ENCODE data around the gene TRPV3.

TRPV3 gene

GRCh38 chr17:3497101-3497500 is 60.5 kb downstream of the TRPV3 start:
- Histone ChIP-seq H3K79me2 (ENCODE audit: low read length) (no peaks in the 10 kb centered on the region), H3K36me3 (replicated peaks; ENCODE audit: insufficient read depth, low read length) (no peaks in the 10 kb centered on the region), H3K4me1 (ENCODE audit: low read length) (no peaks in the 10 kb centered on the region), H3K9me2 (replicated peaks; ENCODE audit: insufficient read depth, low read length) (no peaks in the 10 kb centered on the region), H2AFZ (ENCODE audit: low read length) (no peak overlapping the region), H3K4me3 (ENCODE audit: low read length) (no peak overlapping the region), H3F3A (ENCODE audit: insufficient read depth, low read length) (no peaks in the 10 kb centered on the region), H3K9me3 (replicated peaks; ENCODE audit: insufficient read depth, low read length) (no peaks in the 10 kb centered on the region), H3K27me3 (replicated peaks; ENCODE audit: insufficient read depth, low read length) (no peaks in the 10 kb centered on the region), H3K9ac (ENCODE audit: low read length) (no peak overlapping the region), H3K27ac (ENCODE audit: low read length) (no peak overlapping the region), H3K4me2 (ENCODE audit: low read depth, low read length) (no peak overlapping the region), H4K20me1 (ENCODE audit: insufficient read depth, low read length) (no peaks in the 10 kb centered on the region)
- TF ChIP-seq EZH2 (optimal IDR thresholded peaks at IDR 0.05; ENCODE audit: low read depth, low read length) = no peak
- no peak for DNase-seq

GRCh38 chr17:3485481-3486068 is 72.0 kb downstream of the TRPV3 start:
- no peaks in the 10 kb centered on the region for H3K9me3 ChIP-seq (replicated peaks; ENCODE audit: insufficient read depth, low read length)
- TF ChIP-seq EZH2 (optimal IDR thresholded peaks at IDR 0.05; ENCODE audit: low read depth, low read length) (no peak), EZH2phosphoT487 (IDR thresholded peaks at IDR 0.05; ENCODE audit: low read length) (no peak), CTCF (IDR thresholded peaks at IDR 0.05; ENCODE audit: low read length) (no peak)

DNA sequence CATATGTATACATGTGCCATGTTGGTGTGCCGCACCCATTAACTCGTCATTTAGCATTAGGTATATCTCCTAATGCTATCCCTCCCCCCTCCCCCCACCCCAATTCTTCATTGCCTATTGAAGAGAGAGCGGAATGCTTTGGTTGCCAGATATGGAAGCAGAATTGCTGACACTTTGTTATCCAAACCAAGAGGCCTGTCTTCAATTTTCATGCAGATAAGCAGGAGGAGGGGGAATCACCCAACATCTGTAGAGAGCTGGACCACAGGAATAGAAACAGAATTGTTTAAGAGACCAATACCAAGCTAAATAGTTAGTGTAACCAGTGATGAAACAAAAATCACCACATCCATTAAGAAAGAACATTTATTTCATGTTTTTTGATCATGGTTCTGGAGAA is 74.8 kb downstream of the TRPV3 start:
- no peaks in the 10 kb centered on the region for H3K9me2 ChIP-seq (replicated peaks; ENCODE audit: insufficient read depth, low read length)
- H2AFZ ChIP-seq (ENCODE audit: low read length) = no peak overlapping the region
- no peaks in the 10 kb centered on the region for H3K9me3 ChIP-seq (replicated peaks; ENCODE audit: insufficient read depth, low read length)
- H3F3A ChIP-seq (ENCODE audit: insufficient read depth, low read length) = no peaks in the 10 kb centered on the region
- no peaks in the 10 kb centered on the region for H4K20me1 ChIP-seq (ENCODE audit: insufficient read depth, low read length)
- TF ChIP-seq CTCF (IDR thresholded peaks at IDR 0.05; ENCODE audit: low read length) (no peak), EZH2phosphoT487 (IDR thresholded peaks at IDR 0.05; ENCODE audit: low read length) (no peak), EZH2 (optimal IDR thresholded peaks at IDR 0.05; ENCODE audit: low read depth, low read length) (no peak)
- H3K4me3 ChIP-seq (ENCODE audit: low read length) = no peak overlapping the region
- no peaks in the 10 kb centered on the region for H3K36me3 ChIP-seq (replicated peaks; ENCODE audit: insufficient read depth, low read length)
- no peak overlapping the region for H3K4me2 ChIP-seq (ENCODE audit: low read depth, low read length)
- no peaks in the 10 kb centered on the region for H3K27me3 ChIP-seq (replicated peaks; ENCODE audit: insufficient read depth, low read length)
- no peaks in the 10 kb centered on the region for H3K4me1 ChIP-seq (ENCODE audit: low read length)
- H3K27ac ChIP-seq (ENCODE audit: low read length) = no peak overlapping the region
- H3K79me2 ChIP-seq (ENCODE audit: low read length) = no peaks in the 10 kb centered on the region
- DNase-seq = no peak
- H3K9ac ChIP-seq (ENCODE audit: low read length) = no peak overlapping the region

More at GRCh38 chr17:3485481-3486068, 72.0 kb downstream of the TRPV3 start:
- no peaks in the 10 kb centered on the region for H3K79me2 ChIP-seq (ENCODE audit: low read length)
- H3K4me2 ChIP-seq (ENCODE audit: low read depth, low read length) = no peak overlapping the region
- no peak overlapping the region for H3K27ac ChIP-seq (ENCODE audit: low read length)
- H3K4me1 ChIP-seq (ENCODE audit: low read length) = no peaks in the 10 kb centered on the region
- H4K20me1 ChIP-seq (ENCODE audit: insufficient read depth, low read length) = no peaks in the 10 kb centered on the region
- H3F3A ChIP-seq (ENCODE audit: insufficient read depth, low read length) = no peaks in the 10 kb centered on the region
- H3K4me3 ChIP-seq (ENCODE audit: low read length) = no peak overlapping the region
- no peak overlapping the region for H2AFZ ChIP-seq (ENCODE audit: low read length)
- DNase-seq = no peak
- no peak overlapping the region for H3K9ac ChIP-seq (ENCODE audit: low read length)
- no peaks in the 10 kb centered on the region for H3K27me3 ChIP-seq (replicated peaks; ENCODE audit: insufficient read depth, low read length)
- H3K36me3 ChIP-seq (replicated peaks; ENCODE audit: insufficient read depth, low read length) = no peaks in the 10 kb centered on the region
- no peaks in the 10 kb centered on the region for H3K9me2 ChIP-seq (replicated peaks; ENCODE audit: insufficient read depth, low read length)

GRCh38 chr17:3479988-3480387 is 77.6 kb downstream of the TRPV3 start:
- no peaks in the 10 kb centered on the region for H3K27me3 ChIP-seq (replicated peaks; ENCODE audit: insufficient read depth, low read length)
- H3K4me1 ChIP-seq (ENCODE audit: low read length) = no peaks in the 10 kb centered on the region
- H3K36me3 ChIP-seq (replicated peaks; ENCODE audit: insufficient read depth, low read length) = no peaks in the 10 kb centered on the region
- no peaks in the 10 kb centered on the region for H3K79me2 ChIP-seq (ENCODE audit: low read length)
- H3K9me2 ChIP-seq (replicated peaks; ENCODE audit: insufficient read depth, low read length) = no peaks in the 10 kb centered on the region
- no peaks in the 10 kb centered on the region for H3K9me3 ChIP-seq (replicated peaks; ENCODE audit: insufficient read depth, low read length)
- no peaks in the 10 kb centered on the region for H3F3A ChIP-seq (ENCODE audit: insufficient read depth, low read length)
- H2AFZ ChIP-seq (ENCODE audit: low read length) = no peak overlapping the region
- no peak overlapping the region for H3K4me3 ChIP-seq (ENCODE audit: low read length)
- no peaks in the 10 kb centered on the region for H4K20me1 ChIP-seq (ENCODE audit: insufficient read depth, low read length)
- H3K27ac ChIP-seq (ENCODE audit: low read length) = no peak overlapping the region
- no peak overlapping the region for H3K4me2 ChIP-seq (ENCODE audit: low read depth, low read length)
- TF ChIP-seq EZH2 (optimal IDR thresholded peaks at IDR 0.05; ENCODE audit: low read depth, low read length) = no peak
- TF ChIP-seq EZH2phosphoT487 (IDR thresholded peaks at IDR 0.05; ENCODE audit: low read length) = no peak
- no peak for TF ChIP-seq CTCF (IDR thresholded peaks at IDR 0.05; ENCODE audit: low read length)
- no peak for DNase-seq
- H3K9ac ChIP-seq (ENCODE audit: low read length) = no peak overlapping the region
